IMR-90 (cell line): Measurements from ENCODE around the gene WNT3. TPM values are rescaled to one million over a fixed set of nuclear protein-coding genes. Genes with fewer than 3 reads are reported as not detected.

ENCODE experiments used
- ATAC-seq: fragments of 200-7000 bp; cut with Tn5 transposase; 2 replicates; pipeline ENCODE4 v1.9.1; 2020; ENCODE audit warnings: low read depth, mild to moderate bottlenecking, moderate library complexity
- BruUV-seq: library from RNA; stranded (reverse); fragments of 400-500 nt; replicated peaks from 2 replicates; lab custom pipeline; 2021; lab: Mats Ljungman, UMichigan
- CTCF ChIA-PET: fragments of 300-600 bp; formaldehyde crosslinking; extraction: SDS; loops from one replicate; lab custom pipeline; 2021; ENCODE audit warnings: antibody characterized with exemption; lab: Yijun Ruan, JAX
- POLR2A ChIA-PET: fragments of 300-600 bp; sonication (Branson Sonifier 250); formaldehyde crosslinking; loops from one replicate; lab custom pipeline; 2022; ENCODE audit warnings: antibody characterized with exemption; ENCODE audit not compliant: unreplicated experiment; lab: Charles Lee
- DNase-seq: peaks from one replicate; pipeline ENCODE4 v3.0.0; 2013
- H2AFZ ChIP-seq: replicated peaks from 2 replicates; pipeline ENCODE3; 2013; ENCODE audit warnings: low read length, mild to moderate bottlenecking; ENCODE audit not compliant: poor library complexity
- H2AK5ac ChIP-seq: 2 replicates; pipeline ENCODE4 v1.6.1; 2013; ENCODE audit warnings: low read depth, low read length, inconsistent platforms
- H2AK9ac ChIP-seq: replicated peaks from 2 replicates; pipeline ENCODE3; 2013; ENCODE audit warnings: mild to moderate bottlenecking, low read depth, low read length, moderate library complexity; ENCODE audit not compliant: poor library complexity
- H2BK120ac ChIP-seq: 2 replicates; pipeline ENCODE4 v1.6.1; 2013; ENCODE audit warnings: low read depth, low read length, inconsistent platforms
- H2BK15ac ChIP-seq: 3 replicates; pipeline ENCODE4 v1.6.1; 2013; ENCODE audit warnings: low read depth, low read length, inconsistent platforms
- H2BK20ac ChIP-seq: 2 replicates; pipeline ENCODE4 v1.6.1; 2013; ENCODE audit warnings: low read depth, mild to moderate bottlenecking, inconsistent platforms, low read length, moderate library complexity
- H2BK5ac ChIP-seq: 2 replicates; pipeline ENCODE4 v1.6.1; 2013; ENCODE audit warnings: mild to moderate bottlenecking, low read depth, low read length, inconsistent platforms; ENCODE audit not compliant: poor library complexity, severe bottlenecking
- H3K14ac ChIP-seq: replicated peaks from 2 replicates; pipeline ENCODE4 v1.6.1; 2013; ENCODE audit warnings: low read depth, low read length, inconsistent platforms
- H3K18ac ChIP-seq: 2 replicates; pipeline ENCODE4 v1.6.1; 2013; ENCODE audit warnings: low read depth, low read length, control low read depth
- H3K23ac ChIP-seq: 2 replicates; pipeline ENCODE4 v1.6.1; 2013; ENCODE audit warnings: low read depth, low read length, inconsistent platforms
- H3K27ac ChIP-seq: 2 replicates; pipeline ENCODE4 v1.5.1; 2013; ENCODE audit warnings: mild to moderate bottlenecking, control low read depth, low read length; ENCODE audit not compliant: insufficient read depth
- H3K27me3 ChIP-seq: 2 replicates; pipeline ENCODE4 v1.6.1; 2013; ENCODE audit warnings: low read length; ENCODE audit not compliant: control insufficient read depth, insufficient read depth
- H3K36me3 ChIP-seq: 2 replicates; pipeline ENCODE4 v1.6.1; 2013; ENCODE audit warnings: low read length, mixed read lengths; ENCODE audit not compliant: control insufficient read depth, insufficient read depth
- H3K4ac ChIP-seq: 2 replicates; pipeline ENCODE4 v1.6.1; 2013; ENCODE audit warnings: low read depth, low read length, inconsistent platforms
- H3K4me1 ChIP-seq: 2 replicates; pipeline ENCODE4 v1.6.1; 2013; ENCODE audit warnings: low read length, mixed read lengths; ENCODE audit not compliant: control insufficient read depth, insufficient read depth
- H3K4me2 ChIP-seq: 2 replicates; pipeline ENCODE4 v1.6.1; 2013; ENCODE audit warnings: low read depth, mild to moderate bottlenecking, control low read depth, low read length, moderate library complexity
- H3K4me3 ChIP-seq: 2 replicates; pipeline ENCODE4 v1.5.1; 2013; ENCODE audit warnings: low read depth, mild to moderate bottlenecking, control low read depth, low read length, moderate library complexity; ENCODE audit not compliant: insufficient read depth
- H3K56ac ChIP-seq: 2 replicates; pipeline ENCODE4 v1.6.1; 2013; ENCODE audit warnings: low read length, inconsistent platforms; ENCODE audit not compliant: insufficient read depth; ENCODE audit errors: extremely low read depth
- H3K79me1 ChIP-seq, 2 experiments: 2 replicates each; pipeline ENCODE4 v1.6.1; 2013; ENCODE audit warnings: low read length in 2 of 2, inconsistent platforms in 1 of 2, low read depth in 1 of 2
- H3K9ac ChIP-seq: 2 replicates; pipeline ENCODE4 v1.6.1; 2013; ENCODE audit warnings: low read depth, low read length, control low read depth
- H3K9me1 ChIP-seq: 2 replicates; pipeline ENCODE4 v1.6.1; 2013; ENCODE audit warnings: low read length, inconsistent platforms; ENCODE audit not compliant: insufficient read depth
- H3K9me3 ChIP-seq: 2 replicates; pipeline ENCODE4 v1.6.1; 2013; ENCODE audit warnings: low read length; ENCODE audit not compliant: control insufficient read depth, insufficient read depth
- H4K20me1 ChIP-seq: 2 replicates; pipeline ENCODE4 v1.6.1; 2013; ENCODE audit warnings: low read length, inconsistent platforms; ENCODE audit not compliant: insufficient read depth
- H4K5ac ChIP-seq: 2 replicates; pipeline ENCODE4 v1.6.1; 2013; ENCODE audit warnings: mild to moderate bottlenecking, low read depth, low read length, control low read depth
- H4K8ac ChIP-seq, 2 experiments: 2 replicates each; pipeline ENCODE4 v1.6.1; 2013; ENCODE audit warnings: low read depth in 2 of 2, low read length in 2 of 2, control low read depth in 1 of 2, inconsistent platforms in 1 of 2
- H4K91ac ChIP-seq: 2 replicates; pipeline ENCODE4 v1.6.1; 2013; ENCODE audit warnings: low read depth, low read length, inconsistent platforms; ENCODE audit not compliant: insufficient read depth
- CEBPB ChIP-seq: IDR thresholded peaks from 2 replicates; pipeline ENCODE4 v1.6.1; 2012; ENCODE audit warnings: low read depth, low read length, improper control_type of control experiment
- CHD1 ChIP-seq: IDR thresholded peaks from 2 replicates; pipeline ENCODE4 v1.6.1; 2012; ENCODE audit warnings: low read depth, low read length, improper control_type of control experiment
- CTCF ChIP-seq: conservative IDR thresholded peaks from 2 replicates; pipeline ENCODE4 v1.5.1; 2012; ENCODE audit warnings: mild to moderate bottlenecking, low read depth, low read length, improper control_type of control experiment
- ELK1 ChIP-seq: fragments of 150-350 bp; IDR thresholded peaks from 2 replicates; pipeline ENCODE4 v1.6.1; 2016; ENCODE audit warnings: low read depth, mild to moderate bottlenecking, low read length, moderate library complexity, borderline replicate concordance
- MAFK ChIP-seq: IDR thresholded peaks from 2 replicates; pipeline ENCODE4 v1.6.1; 2012; ENCODE audit warnings: low read depth, low read length, improper control_type of control experiment
- MAZ ChIP-seq: IDR thresholded peaks from 2 replicates; pipeline ENCODE4 v1.6.1; 2012; ENCODE audit warnings: low read depth, mild to moderate bottlenecking, low read length, improper control_type of control experiment, moderate library complexity, borderline replicate concordance
- POLR2A ChIP-seq: IDR thresholded peaks from 2 replicates; pipeline ENCODE4 v1.6.1; 2012; ENCODE audit warnings: mild to moderate bottlenecking, low read depth, low read length
- RAD21 ChIP-seq: IDR thresholded peaks from 2 replicates; pipeline ENCODE4 v1.6.1; 2012; ENCODE audit warnings: low read length, improper control_type of control experiment
- RCOR1 ChIP-seq: IDR thresholded peaks from 2 replicates; pipeline ENCODE4 v1.6.1; 2012; ENCODE audit warnings: mild to moderate bottlenecking, low read length, improper control_type of control experiment; ENCODE audit not compliant: insufficient replicate concordance
- RFX5 ChIP-seq: IDR thresholded peaks from 2 replicates; pipeline ENCODE4 v1.8.0; 2012; ENCODE audit warnings: low read depth, mild to moderate bottlenecking, low read length, moderate library complexity
- SMC3 ChIP-seq: fragments of 150-350 bp; IDR thresholded peaks from 2 replicates; pipeline ENCODE4 v1.6.1; 2016; ENCODE audit warnings: low read depth, mild to moderate bottlenecking, antibody characterized with exemption, low read length, moderate library complexity
- USF2 ChIP-seq: fragments of 150-350 bp; IDR thresholded peaks from 2 replicates; pipeline ENCODE4 v1.6.1; 2017; ENCODE audit warnings: mild to moderate bottlenecking, antibody characterized with exemption, low read length, low read depth
- WGBS, 2 experiments: methylation state at CpG; one replicate each; pipeline versions ENCODE4 v1.1.5 to v1.1.7; 2013; ENCODE audit warnings: missing lambda C conversion rate in 2 of 2; ENCODE audit not compliant: insufficient read length in 1 of 2; ENCODE audit errors: extremely low coverage in 2 of 2; 5-methylcytosine and 5-hydroxymethylcytosine counted together
- dilution Hi-C: fragments of 300-500 bp; cut with HindIII; formaldehyde crosslinking; loops from one replicate; pipeline ENCODE4 v1.14.3; 2018; ENCODE audit warnings: low sequenced_read_pairs; ENCODE audit not compliant: unreplicated experiment
- in situ Hi-C: fragments of 300-500 bp; cut with MboI; formaldehyde crosslinking; loops from 3 replicates; pipeline ENCODE4 v1.14.3; 2019; ENCODE audit warnings: low sequenced_read_pairs, inconsistent platforms, mixed read lengths
- intact Hi-C: fragments of 100-400 bp; cut with micrococcal nuclease; formaldehyde crosslinking; loops from 2 replicates; pipeline ENCODE4 v1.10.0; 2022
- polyA plus RNA-seq, 3 experiments: library from polyadenylated mRNA; depleted of rRNA; stranded (reverse); fragments of >200 nt; gene quantifications; 2 replicates each; pipeline ENCODE4 v1.2.3, GENCODE V29; 2012; ENCODE audit warnings: low replicate concordance in 1 of 3
- total RNA-seq: library from RNA; depleted of rRNA; stranded (reverse); fragments of >200 nt; gene quantifications from 2 replicates; pipeline ENCODE4 v1.2.3, GENCODE V29; 2012

The WNT3 gene
- total and polyA plus RNA-seq, 2 of the 4 experiments (the other 2 are of a cell fraction) = 0.72 to 1.0 TPM

GRCh38 chr17:46763416-46763815, 55.1 kb downstream of the WNT3 start:
- ChIA-PET CTCF (no interaction called here), POLR2A (no interaction called here)
- Histone ChIP-seq H3K4ac (peak overlapping the region; percentile 47), H3K9me1 (peaks cover 24% of the 10 kb centered on the region), H4K20me1 (no peaks in the 10 kb centered on the region), H3K27me3 (no peaks in the 10 kb centered on the region), H3K23ac (no peak overlapping the region), H3K56ac (no peak overlapping the region), H4K5ac (no peak overlapping the region), H2BK120ac (peak overlapping the region; percentile 34; the same call in 1 of the 2 replicates), H3K9me3 (no peaks in the 10 kb centered on the region), H3K4me1 (peaks cover 14% of the 10 kb centered on the region), H3K14ac (peak overlapping the region; percentile 87; the same call in 1 of the 2 replicates), H3K79me1 (peaks cover 0 to 12% of the 10 kb centered on the region in 2 experiments; a peak in 1 of 4 replicates), H4K8ac (peak overlapping the region in 1 of 2 experiments; percentile 21; a peak in 1 of 4 replicates), H2AK5ac (peak overlapping the region; percentile 38; the same call in 1 of the 2 replicates), H3K18ac (no peak overlapping the region), H2BK5ac (no peak overlapping the region), H2AFZ (no peak overlapping the region), H4K91ac (peak overlapping the region; percentile 34; the same call in 1 of the 2 replicates), H3K9ac (no peak overlapping the region), H3K27ac (no peak overlapping the region), H3K36me3 (0 out of 2 replicates have a peak, but pooled peaks cover 2% of the 10 kb centered on the region), H2AK9ac (no peak overlapping the region), H2BK15ac (0 out of 3 replicates have a peak overlapping the region, but pooled peaks have one; percentile 23), H2BK20ac (0 out of 2 replicates have a peak overlapping the region, but pooled peaks have one; percentile 33), H3K4me2 (no peak overlapping the region), H3K4me3 (no peak overlapping the region)
- ATAC-seq (no peak), DNase-seq (no peak)
- BruUV-seq = no TSS peak
- dilution Hi-C loops (no loop called here), in situ Hi-C loops (no loop called here), intact Hi-C loops (no loop called here)
- TF ChIP-seq CHD1 (no peak), MAZ (no peak), USF2 (no peak), CEBPB (no peak), CTCF (no peak), RCOR1 (no peak), SMC3 (no peak), RAD21 (no peak), RFX5 (no peak), MAFK (no peak), POLR2A (no peak), ELK1 (no peak)
- WGBS, 2 experiments = no CpG with 5 or more reads among the region's 3 CpGs
